ENCODE measurements around the gene AS3MT.
A peak's percentile ranks its signal among the peaks of the same experiment; 100 is the strongest.

Gene AS3MT

GRCh38 chr10:102917314-102917961 is 48.2 kb downstream of the AS3MT start (continued):
- TF ChIP-seq PRDM10 (tag by site-specific recombination; IDR thresholded peaks at IDR 0.05) (no peak; the same call in 1 of the 2 replicates), IKZF3 (tag by site-specific recombination; IDR thresholded peaks at IDR 0.05) (peak; percentile 81), ZNF366 (tag by site-specific recombination; conservative IDR thresholded peaks at IDR 0.05) (no peak), MYNN (tag by site-specific recombination; IDR thresholded peaks at IDR 0.05; ENCODE audit: borderline replicate concordance) (peak; percentile 11; the same call in 1 of the 2 replicates), ZNF426 (tag by site-specific recombination; IDR thresholded peaks at IDR 0.05) (no peak), ZNF10 (tag by site-specific recombination; IDR thresholded peaks at IDR 0.05) (0 out of 2 replicates have a peak, but pooled peaks have one; percentile 11), ZNF146 (tag by site-specific recombination; IDR thresholded peaks at IDR 0.05) (no peak), PRDM1 (tag by site-specific recombination; IDR thresholded peaks at IDR 0.05) (no peak), ZNF621 (tag by site-specific recombination; IDR thresholded peaks at IDR 0.05) (no peak), ZNF747 (tag by site-specific recombination; IDR thresholded peaks at IDR 0.05) (no peak), ZNF830 (tag by site-specific recombination; IDR thresholded peaks at IDR 0.05; ENCODE audit: low read depth) (no peak), YY1 (tag by site-specific recombination; IDR thresholded peaks at IDR 0.05) (no peak), ZNF518A (tag by site-specific recombination; conservative IDR thresholded peaks at IDR 0.05; ENCODE audit: low read depth) (no peak), ZSCAN23 (tag by site-specific recombination; IDR thresholded peaks at IDR 0.05) (no peak), HOXC10 (CRISPR knock-in tag; IDR thresholded peaks at IDR 0.05) (no peak), FEZF1 (tag by site-specific recombination; IDR thresholded peaks at IDR 0.05) (no peak), SP3 (tag by site-specific recombination; IDR thresholded peaks at IDR 0.05) (no peak), PRDM4 (tag by site-specific recombination; IDR thresholded peaks at IDR 0.05) (no peak), REPIN1 (tag by site-specific recombination; IDR thresholded peaks at IDR 0.05; ENCODE audit: low read depth) (no peak), ZNF221 (tag by site-specific recombination; IDR thresholded peaks at IDR 0.05; ENCODE audit: borderline replicate concordance) (no peak), ZNF398 (tag by site-specific recombination; IDR thresholded peaks at IDR 0.05) (no peak), ZBTB8A (tag by site-specific recombination; IDR thresholded peaks at IDR 0.05) (peak; percentile 59; the same call in 1 of the 2 replicates)
- TF ChIP-seq, protein P1, sequence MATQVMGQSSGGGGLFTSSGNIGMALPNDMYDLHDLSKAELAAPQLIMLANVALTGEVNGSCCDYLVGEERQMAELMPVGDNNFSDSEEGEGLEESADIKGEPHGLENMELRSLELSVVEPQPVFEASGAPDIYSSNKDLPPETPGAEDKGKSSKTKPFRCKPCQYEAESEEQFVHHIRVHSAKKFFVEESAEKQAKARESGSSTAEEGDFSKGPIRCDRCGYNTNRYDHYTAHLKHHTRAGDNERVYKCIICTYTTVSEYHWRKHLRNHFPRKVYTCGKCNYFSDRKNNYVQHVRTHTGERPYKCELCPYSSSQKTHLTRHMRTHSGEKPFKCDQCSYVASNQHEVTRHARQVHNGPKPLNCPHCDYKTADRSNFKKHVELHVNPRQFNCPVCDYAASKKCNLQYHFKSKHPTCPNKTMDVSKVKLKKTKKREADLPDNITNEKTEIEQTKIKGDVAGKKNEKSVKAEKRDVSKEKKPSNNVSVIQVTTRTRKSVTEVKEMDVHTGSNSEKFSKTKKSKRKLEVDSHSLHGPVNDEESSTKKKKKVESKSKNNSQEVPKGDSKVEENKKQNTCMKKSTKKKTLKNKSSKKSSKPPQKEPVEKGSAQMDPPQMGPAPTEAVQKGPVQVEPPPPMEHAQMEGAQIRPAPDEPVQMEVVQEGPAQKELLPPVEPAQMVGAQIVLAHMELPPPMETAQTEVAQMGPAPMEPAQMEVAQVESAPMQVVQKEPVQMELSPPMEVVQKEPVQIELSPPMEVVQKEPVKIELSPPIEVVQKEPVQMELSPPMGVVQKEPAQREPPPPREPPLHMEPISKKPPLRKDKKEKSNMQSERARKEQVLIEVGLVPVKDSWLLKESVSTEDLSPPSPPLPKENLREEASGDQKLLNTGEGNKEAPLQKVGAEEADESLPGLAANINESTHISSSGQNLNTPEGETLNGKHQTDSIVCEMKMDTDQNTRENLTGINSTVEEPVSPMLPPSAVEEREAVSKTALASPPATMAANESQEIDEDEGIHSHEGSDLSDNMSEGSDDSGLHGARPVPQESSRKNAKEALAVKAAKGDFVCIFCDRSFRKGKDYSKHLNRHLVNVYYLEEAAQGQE (tag by site-specific recombination; IDR thresholded peaks at IDR 0.05), result peak; percentile 70; the same call in 1 of the 2 replicates
